ENCODE results near the gene SELENBP1. TPM values are rescaled to one million over a fixed set of nuclear protein-coding genes. Genes with fewer than 3 reads are reported as not detected.

Gene SELENBP1
- polyA plus RNA-seq, 1 of the 3 experiments (the other 2 are of a cell fraction), result 0.16 TPM

- Histone ChIP-seq H3K9ac (peak overlapping the region; percentile 99), H4K20me1 (ENCODE audit: insufficient read depth) (no peaks in the 10 kb centered on the region), H3K4me1 (ENCODE audit: control insufficient read depth in 1 of 2, insufficient read depth in 2 of 2, low read depth in 1 of 2, low read length in 1 of 2) (peaks cover 5 to 12% of the 10 kb centered on the region in 2 experiments; a peak in 3 of 4 replicates), H3F3A (replicated peaks; ENCODE audit: insufficient read depth) (no peaks in the 10 kb centered on the region), H3K27ac (ENCODE audit: low read depth in 2 of 2, low read length in 1 of 2) (peak overlapping the region; percentile 92; a peak in 3 of 4 replicates), H3K79me2 (ENCODE audit: insufficient read depth) (peaks cover 51% of the 10 kb centered on the region), H2AFZ (ENCODE audit: low read depth) (peak overlapping the region; percentile 76), H3K36me3 (replicated peaks in 1 of 2; ENCODE audit: control insufficient read depth in 1 of 2, insufficient read depth in 2 of 2, low read length in 1 of 2) (peaks cover 18 to 34% of the 10 kb centered on the region in 2 experiments), H3K9me2 (no peaks in the 10 kb centered on the region), H3K9me3 (no peaks in the 10 kb centered on the region), H3K4me3 (ENCODE audit: low read depth in 2 of 2, low read length in 1 of 2) (peak overlapping the region; percentile 65 to 68), H3K27me3 (ENCODE audit: insufficient read depth) (no peaks in the 10 kb centered on the region), H3K4me2 (peak overlapping the region; percentile 85)
- ChIA-PET CTCF (interaction anchor here (0.8 to 16.4 kb wide), 5 partner anchors 11 to 45 kb away, joined by 3 to 142 read pairs (median 6); no protein-coding TSS in a partner anchor), POLR2A (interaction anchor here (1.4 to 1.6 kb wide), 3 partner anchors 12 to 16 kb away, joined by 4 to 6 read pairs (median 6); no protein-coding TSS in a partner anchor)
- no peak for TF ChIP-seq FOSL2 (IDR thresholded peaks at IDR 0.05; ENCODE audit: borderline replicate concordance, low read depth)
- no peak for TF ChIP-seq PBX3 (IDR thresholded peaks at IDR 0.05)
- no peak for TF ChIP-seq POLR2AphosphoS5 (IDR thresholded peaks at IDR 0.05; ENCODE audit: low read depth, low read length)
- TF ChIP-seq GATA2 (CRISPR knock-in tag; IDR thresholded peaks at IDR 0.05), result no peak
- no peak for TF ChIP-seq EP300 (IDR thresholded peaks at IDR 0.05; ENCODE audit: borderline replicate concordance in 1 of 2, low read depth in 1 of 2, low read length in 1 of 2)
- no peak for TF ChIP-seq ZBTB33 (IDR thresholded peaks at IDR 0.05; ENCODE audit: borderline replicate concordance, low read depth)
- TF ChIP-seq USF1 (IDR thresholded peaks at IDR 0.05; ENCODE audit: borderline replicate concordance, low read depth), result no peak
- no peak for TF ChIP-seq TEAD4 (IDR thresholded peaks at IDR 0.05; ENCODE audit: borderline replicate concordance, insufficient read depth)
- TF ChIP-seq FOXJ3 (CRISPR knock-in tag; IDR thresholded peaks at IDR 0.05), result no peak
- TF ChIP-seq GABPA (IDR thresholded peaks at IDR 0.05; ENCODE audit: low read depth), result no peak
- 1% methylated on average over 12 of the region's 12 CpGs for WGBS (ENCODE audit: low lambda C conversion rate)
- peak; percentile 69 for DNase-seq
Observed at GRCh38 chr1:151326619-151327222, 45.8 kb downstream of the SELENBP1 start.
